ENCODE data around the gene TMEM209.

GRCh38 chr7:130216025-130216424, 10.8 kb upstream of the TMEM209 start:
- TF ChIP-seq CTCF (conservative IDR thresholded peaks at IDR 0.05) = no peak
- no peak for TF ChIP-seq EZH2 (IDR thresholded peaks at IDR 0.05; ENCODE audit: low read depth)
